HG03457 (cell line): Measurements from ENCODE around the gene SIVA1.

Source experiments
- ATAC-seq: cut with Tn5 transposase; IDR thresholded peaks from one replicate; pipeline ENCODE4 v1.9.1; 2021; ENCODE audit warnings: moderate number of reproducible peaks; ENCODE audit not compliant: unreplicated experiment

Gene SIVA1, protein sequence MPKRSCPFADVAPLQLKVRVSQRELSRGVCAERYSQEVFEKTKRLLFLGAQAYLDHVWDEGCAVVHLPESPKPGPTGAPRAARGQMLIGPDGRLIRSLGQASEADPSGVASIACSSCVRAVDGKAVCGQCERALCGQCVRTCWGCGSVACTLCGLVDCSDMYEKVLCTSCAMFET

DNA sequence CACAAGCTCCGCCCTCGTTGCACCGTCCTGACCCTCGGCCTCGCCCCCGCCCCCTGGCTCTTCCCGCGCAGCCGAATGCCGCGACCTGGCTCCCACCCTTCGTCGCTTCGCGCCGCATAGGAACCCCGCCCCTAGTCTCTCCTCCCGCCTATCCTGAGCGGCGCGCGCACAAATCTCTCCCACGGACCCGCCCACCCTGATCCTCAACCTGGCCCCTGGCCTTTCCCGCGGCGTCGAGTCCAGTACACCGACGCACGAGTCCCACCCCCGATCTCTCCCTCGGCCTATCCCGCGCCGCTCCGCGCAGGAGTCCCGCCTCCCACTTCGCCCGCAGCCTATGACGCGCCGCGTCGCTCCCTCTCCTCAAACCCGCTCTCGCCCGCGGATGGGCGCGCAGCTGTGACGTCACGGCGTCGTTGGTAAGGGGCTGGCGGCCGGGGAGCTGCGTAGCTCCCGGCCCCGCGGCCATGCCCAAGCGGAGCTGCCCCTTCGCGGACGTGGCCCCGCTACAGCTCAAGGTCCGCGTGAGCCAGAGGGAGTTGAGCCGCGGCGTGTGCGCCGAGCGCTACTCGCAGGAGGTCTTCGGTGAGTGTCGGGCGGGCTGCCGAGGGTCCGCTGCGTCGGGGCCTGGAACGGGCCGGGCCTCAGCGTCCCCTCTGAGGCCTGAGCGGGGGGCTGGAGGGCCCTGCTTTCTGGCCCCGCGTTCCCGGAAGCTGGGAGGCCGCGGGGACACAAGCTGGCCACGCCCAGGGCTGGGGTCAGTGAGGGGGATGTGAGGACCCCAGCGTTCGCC is at the start of gene SIVA1:
Gene SIVA1, plus strand, starts transcription at position 413 of the 793 bp plus-strand sequence. Its CDS starts 55 bp downstream, at position 468.
- peak; percentile 79 for ATAC-seq

DNA sequence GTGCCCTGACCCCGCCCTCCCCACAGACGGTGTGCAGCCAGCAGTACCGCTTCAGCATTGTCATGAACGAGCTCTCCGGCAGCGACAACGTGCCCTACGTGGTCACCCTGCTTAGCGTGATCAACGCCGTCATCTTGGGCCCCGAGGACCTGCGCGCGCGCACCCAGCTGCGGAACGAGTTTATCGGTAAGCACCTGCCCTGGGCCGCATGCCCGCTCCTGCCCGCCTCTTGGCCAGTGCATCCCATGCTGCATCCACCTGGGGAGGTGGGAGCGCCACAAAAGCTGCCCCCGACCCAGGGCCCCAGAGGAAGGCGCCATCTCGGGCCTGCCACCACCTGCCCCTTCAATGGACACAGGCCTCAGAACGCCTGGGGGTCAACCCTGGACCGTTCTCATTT is 49.7 kb upstream of the SIVA1 start:
- no peak for ATAC-seq

DNA sequence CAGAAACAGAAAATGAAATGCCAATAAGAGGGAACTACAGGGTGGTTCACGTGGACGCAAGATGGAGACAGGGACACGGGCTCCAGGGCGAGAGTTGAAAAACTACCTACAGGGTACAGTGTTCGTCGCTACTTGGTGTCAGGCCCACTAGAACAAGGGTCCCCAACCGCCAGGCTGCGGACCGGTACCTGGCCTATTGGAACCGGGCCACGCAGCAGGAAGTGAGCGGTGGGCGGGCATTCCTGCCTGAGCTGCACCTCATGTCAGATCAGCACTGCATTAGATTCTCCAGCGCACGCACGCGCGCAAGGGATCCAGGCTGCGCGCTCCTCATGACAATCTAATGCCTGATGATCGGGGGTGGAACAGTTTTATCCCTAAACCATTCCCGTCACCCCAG is 48.7 kb upstream of the SIVA1 start:
- ATAC-seq, result no peak

DNA sequence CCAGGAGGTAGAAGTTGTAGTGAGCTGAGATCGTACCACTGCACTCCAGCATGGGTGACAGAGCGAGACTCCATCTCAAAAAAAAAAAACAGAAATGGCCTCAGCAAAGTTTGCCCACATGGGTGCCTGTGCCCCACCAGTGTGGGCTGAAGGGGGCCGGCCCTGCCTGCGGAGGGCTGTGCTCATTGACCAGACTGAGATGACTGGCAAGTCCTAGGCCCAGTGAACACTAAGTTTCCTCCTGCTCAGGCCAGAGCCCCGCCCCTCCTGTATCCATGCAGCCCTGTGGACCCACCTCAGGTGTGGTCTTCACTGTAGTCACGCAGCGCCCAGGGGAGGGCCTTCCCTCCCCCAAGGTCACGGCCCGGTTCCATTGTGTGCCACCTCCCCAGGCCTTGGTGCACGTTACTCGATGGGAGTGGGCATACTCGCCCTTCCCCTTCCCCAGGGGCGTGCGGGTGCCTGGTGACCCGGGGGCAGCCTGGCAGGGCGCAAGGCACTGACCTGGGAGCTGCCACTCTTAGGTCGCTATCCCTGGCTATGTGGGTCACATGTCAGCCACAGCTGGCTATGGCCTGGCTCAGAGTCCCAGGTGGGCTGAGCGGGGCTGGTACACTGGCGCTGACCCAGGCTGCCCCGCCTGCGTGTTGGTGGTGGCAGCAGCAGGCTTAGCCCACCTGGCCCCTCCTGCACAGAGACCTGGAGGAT is 47.5 kb upstream of the SIVA1 start:
- ATAC-seq, result no peak

DNA sequence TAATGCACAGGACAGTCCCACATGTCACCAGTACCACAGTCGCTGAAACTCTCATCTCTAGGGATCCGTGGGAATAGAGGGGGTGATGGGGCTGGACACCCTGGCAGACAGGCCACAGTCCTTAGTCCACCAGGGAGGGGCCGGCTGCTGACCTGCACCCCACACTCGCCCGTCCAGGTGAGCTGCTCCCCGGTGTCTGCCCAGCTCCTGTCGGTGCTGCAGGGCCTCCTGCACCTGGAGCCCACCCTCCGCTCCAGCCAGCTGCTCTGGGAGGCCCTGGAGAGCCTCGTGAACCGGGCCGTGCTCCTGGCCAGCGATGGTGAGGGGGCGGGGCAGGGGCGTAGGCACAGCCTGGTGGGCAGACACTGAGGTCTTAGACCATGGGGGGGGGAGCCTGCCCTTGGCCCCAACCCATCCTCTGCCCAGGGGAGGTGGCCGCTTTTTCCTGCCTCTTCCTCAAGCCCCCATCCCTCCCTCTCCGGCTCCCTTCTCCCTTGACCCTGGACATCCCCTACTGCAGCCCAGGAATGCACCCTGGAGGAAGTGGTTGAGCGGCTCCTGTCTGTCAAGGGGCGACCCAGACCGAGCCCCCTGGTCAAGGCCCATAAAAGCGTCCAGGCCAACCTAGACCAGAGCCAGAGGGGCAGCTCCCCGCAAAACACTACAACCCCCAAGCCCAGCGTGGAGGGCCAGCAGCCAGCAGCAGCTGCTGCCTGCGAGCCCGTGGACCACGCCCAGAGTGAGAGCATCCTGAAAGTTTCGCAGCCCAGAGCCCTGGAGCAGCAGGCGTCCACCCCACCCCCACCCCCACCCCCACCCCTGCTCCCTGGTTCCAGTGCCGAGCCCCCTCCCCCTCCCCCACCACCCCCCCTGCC is 46.0 kb upstream of the SIVA1 start:
- no peak for ATAC-seq

DNA sequence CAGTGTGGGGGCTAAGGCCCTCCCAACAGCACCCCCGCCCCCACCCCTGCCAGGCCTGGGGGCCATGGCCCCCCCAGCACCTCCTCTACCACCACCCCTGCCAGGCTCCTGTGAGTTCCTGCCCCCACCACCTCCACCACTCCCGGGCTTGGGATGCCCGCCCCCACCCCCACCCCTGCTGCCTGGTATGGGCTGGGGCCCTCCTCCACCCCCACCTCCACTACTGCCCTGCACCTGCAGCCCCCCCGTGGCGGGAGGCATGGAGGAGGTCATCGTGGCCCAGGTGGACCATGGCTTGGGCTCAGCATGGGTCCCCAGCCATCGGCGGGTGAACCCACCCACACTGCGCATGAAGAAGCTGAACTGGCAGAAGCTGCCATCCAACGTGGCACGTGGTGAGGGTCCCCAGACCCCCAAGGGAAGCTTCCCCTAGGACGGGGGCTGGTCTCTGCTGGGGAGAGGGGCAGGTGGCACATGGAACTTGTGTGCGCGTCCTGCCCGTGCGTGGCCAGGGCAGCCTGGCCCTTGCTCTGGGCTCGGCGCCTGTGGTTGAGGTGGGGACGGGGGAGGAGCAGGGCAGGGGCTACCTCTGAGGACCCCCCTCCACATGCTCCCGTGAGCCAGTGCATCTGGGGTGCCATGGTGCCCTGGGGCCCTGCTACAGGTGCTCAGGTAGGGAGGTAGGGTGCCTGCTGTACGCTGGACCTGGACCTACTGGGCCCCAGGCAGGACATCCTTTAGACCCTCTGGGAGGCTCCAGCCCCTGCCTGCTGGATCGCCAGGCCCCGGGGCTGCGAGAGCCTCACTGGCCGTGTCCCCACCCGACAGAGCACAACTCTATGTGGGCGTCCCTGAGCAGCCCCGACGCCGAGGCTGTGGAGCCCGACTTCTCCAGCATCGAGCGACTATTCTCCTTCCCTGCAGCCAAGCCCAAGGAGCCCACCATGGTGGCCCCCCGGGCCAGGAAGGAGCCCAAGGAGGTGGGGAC is 45.0 kb upstream of the SIVA1 start:
- ATAC-seq, result no peak

DNA sequence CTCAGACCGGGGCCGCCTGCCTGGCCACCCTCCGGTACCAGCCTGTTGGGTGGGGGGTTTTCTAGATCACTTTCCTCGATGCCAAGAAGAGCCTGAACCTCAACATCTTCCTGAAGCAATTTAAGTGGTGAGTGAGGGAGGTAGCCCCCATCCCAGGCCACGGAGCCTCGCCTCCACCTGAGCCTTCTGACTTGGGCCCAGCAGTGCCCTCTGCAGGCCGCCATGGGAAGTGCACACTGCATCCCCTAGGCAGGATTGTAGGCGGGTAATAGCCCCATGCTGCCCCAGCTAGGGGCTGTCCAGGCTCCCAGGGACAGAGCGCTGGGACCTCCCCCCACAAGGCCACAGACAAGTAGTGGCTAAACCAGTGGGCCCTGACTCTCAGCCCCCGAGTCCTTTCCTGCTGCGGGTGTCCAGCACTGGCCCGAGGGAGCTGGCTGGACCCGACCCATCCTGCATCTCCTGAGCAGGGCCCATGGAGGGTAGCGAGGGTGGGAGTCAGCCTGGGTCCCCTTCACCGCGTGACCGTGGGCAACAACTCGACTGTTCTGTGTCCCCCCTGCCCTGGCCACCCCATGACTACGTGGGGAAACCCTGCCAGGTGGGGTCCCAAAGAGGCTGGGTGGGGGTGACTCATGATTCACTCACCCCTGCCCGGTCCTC is 44.2 kb upstream of the SIVA1 start:
- ATAC-seq, result no peak

DNA sequence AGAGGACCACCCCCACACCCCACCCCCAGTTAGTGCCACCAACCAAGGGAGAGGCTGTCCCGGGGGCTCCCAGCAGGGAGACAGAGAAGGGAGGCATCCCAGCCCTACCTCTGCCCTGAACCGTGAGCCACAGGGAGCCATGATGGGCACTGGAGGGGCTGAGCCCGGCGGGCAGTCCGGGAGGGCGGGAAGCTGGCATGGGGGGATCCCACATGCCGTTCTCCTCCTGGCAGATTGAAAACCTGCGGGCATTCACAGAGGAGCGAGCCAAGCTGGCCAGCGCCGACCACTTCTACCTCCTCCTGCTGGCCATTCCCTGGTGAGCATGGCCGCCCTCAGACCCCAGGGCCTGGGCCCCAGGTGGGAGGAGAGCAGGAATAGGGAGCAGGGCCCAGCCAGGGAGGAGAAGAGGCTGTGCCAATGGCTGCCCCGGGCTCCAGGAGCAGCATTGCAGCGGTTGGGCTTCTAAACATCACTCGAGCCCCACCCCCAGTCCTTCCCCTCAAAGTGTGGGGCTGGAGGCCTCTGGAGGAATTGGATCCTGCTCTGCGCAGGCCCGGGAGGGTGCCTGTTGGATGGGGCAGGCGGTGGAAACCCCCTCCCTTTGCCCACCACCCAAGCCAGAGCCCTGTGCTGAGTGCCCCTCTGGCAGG is 43.4 kb upstream of the SIVA1 start:
- ATAC-seq, result no peak

DNA sequence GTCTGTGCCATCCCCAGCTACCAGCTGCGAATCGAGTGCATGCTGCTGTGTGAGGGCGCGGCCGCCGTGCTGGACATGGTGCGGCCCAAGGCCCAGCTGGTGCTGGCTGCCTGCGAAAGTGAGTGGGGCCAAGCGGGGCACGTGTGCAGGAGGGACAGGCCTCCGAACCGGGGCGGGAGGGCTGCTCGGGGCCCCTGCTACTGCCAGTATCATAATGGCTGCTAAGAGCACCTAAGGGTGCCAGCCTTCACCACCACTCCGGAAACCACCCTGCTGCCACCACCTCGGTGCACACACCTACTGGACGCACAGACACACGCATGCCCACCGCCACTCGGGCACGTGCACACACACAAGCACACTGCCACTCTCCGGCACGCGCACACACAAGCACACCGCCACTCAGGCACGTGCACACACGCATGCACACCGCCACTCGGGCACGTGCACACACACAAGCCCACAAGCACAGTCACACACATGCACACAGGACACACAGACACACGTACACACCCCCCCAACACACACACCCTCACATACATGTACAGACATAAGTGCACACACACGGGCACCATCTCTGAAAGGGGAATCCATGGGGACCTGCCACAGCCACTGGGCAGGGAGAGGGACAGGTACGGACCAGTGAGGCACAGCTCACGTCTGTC is 42.7 kb upstream of the SIVA1 start:
- no peak for ATAC-seq

DNA sequence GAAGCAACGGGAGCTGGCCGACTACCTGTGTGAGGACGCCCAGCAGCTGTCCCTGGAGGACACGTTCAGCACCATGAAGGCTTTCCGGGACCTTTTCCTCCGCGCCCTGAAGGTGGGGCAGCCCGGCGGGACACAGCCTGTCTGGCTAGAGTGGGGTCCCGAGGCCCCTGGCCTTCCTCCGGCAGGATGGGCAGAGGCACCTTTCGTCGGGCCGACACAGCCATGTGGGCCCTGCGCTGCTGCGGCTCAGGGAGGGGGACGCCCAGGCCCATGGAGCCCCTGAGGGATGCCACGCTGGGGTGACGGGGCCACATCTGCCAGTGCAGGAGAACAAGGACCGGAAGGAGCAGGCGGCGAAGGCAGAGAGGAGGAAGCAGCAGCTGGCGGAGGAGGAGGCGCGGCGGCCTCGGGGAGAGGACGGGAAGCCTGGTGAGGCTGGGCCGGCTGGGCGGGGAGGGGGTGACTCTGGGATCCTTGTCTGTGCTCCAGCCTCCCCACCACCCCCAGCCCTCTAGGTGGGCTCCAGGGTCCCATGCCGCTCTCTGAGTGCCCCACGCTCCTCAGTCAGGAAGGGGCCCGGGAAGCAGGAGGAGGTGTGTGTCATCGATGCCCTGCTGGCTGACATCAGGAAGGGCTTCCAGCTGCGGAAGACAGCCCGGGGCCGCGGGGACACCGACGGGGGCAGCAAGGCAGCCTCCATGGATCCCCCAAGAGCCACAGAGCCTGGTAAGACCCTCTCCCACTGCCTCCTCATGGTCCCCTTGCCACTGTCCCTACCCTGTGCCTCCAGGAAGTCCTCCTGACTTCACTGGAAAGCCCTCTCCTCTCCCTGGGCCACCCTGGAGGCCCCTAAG is 39.8 kb upstream of the SIVA1 start:
- ATAC-seq, result no peak

DNA sequence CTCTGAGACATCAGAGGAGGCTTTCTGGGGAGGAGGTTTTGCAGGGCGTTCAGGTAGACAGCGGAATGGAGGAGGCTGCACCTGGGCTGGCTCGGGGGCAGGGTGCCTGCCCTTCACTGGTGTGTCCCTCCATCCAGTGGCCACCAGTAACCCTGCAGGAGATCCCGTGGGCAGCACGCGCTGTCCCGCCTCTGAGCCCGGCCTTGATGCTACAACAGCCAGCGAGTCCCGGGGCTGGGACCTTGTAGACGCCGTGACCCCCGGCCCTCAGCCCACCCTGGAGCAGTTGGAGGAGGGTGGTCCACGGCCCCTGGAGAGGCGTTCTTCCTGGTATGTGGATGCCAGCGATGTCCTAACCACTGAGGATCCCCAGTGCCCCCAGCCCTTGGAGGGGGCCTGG is 38.9 kb upstream of the SIVA1 start:
- ATAC-seq, result no peak

DNA sequence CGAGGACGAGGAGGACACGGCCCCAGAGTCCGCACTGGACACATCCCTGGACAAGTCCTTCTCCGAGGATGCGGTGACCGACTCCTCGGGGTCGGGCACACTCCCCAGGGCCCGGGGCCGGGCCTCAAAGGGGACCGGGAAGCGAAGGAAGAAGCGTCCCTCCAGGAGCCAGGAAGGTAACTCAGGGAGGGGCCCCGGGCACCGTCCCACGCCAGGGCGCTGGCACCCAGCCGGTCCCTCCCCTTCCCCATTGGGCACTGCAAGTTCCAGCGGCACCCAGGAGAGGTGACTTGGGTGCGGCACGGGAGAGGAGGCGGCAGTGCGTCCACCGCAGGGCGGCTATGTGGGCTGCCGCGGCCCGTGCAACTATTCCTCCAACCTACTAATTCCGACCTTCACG is 38.3 kb upstream of the SIVA1 start:
- no peak for ATAC-seq

DNA sequence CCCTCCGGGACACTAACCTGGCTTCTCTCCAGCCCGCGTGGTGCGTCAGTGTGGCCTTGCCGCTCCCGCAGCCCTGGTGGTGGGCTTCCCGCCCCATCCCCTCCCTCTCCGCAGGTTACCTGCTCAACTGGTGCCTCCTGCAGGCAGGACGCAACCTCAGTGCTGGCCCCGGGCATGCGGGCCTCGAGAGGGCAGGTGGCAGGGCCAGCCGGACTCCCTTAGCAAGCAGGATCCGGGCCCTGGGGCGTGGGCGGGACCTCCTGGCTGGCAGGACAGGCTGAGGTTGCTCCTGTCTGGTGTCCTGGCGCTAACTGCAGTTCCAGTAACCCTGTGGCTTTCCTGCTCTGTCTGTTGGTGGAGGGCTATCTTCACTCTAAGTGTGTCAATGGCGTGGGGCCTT is 37.5 kb upstream of the SIVA1 start:
- ATAC-seq, result no peak

DNA sequence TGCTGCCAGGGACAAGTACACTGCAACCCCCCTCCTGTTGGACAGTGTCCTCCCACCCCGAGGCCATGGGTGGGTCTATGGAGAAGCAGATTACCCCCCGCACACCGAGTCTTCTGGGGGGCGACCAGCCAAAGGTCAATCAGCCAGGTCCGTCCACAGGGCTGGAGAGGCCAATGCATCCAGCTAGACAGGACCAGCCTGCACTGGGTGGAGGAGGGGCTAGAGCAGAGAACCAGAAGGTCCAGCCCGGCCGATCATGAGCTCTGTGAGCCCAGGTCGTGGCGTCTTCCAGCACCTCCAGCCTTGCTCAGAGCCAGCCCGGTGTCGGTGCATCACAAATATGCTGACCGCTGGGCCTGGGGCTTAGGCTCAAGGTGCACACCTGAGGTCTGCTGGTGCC is 37.1 kb upstream of the SIVA1 start:
- ATAC-seq, result no peak

DNA sequence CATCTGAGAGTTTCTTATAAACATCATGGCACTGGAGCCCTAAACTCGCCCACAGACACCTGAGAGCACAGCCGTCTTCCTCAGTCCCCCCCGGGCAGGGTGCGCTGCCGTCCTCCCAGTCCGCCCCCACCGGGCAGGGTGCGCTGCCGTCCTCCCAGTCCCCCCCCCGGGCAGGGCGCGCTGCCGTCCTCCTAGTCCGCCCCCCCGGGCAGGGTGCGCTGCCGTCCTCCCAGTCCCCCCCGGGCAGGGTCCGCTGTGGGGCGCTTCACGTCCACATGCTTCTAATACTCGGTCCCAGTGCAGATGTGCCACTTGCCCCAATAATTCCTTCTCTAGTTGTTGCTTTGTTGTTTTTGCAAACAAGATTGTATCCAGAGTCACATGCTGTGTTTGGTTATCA is 35.8 kb upstream of the SIVA1 start:
- ATAC-seq, result no peak

DNA sequence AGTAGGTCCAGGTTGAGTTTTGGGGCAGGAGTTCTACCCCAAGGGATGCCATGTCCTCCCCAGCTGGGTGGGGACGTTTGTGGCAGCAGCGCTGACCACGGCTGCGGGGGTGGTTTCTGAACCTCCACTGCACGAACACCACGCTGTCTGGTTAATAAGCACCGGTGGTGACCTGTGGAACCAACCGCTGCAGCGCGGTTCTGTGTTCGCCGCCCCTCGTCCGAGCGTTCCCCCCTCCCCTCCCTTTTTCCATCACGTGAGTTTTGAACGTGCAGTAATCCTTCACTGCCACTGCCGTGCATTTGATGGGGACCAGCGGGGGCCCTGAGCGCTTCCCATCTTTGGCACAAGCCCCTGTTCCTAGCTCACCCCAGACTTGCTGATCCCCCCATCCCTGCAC is 35.3 kb upstream of the SIVA1 start:
- ATAC-seq, result no peak

DNA sequence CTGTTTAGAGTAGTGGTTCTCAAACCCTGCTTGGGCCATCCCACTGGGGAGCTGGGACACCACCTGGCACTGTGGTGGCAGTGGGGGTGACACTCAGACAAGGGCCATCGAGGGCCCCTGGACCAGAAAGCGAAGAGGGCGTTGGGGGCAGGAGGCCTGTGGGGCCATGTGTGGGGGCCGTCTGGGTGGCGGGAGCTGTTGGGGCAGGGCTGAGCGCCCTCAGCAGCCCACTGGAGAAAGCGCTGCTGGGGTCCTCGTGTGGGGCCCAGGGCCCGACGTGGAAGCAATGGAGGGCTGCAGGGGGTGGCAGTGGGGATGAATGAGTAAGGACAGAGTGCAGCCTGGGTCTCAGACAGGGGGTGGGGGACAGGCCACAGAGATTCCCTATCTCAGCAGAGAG is 34.8 kb upstream of the SIVA1 start:
- ATAC-seq, result no peak

DNA sequence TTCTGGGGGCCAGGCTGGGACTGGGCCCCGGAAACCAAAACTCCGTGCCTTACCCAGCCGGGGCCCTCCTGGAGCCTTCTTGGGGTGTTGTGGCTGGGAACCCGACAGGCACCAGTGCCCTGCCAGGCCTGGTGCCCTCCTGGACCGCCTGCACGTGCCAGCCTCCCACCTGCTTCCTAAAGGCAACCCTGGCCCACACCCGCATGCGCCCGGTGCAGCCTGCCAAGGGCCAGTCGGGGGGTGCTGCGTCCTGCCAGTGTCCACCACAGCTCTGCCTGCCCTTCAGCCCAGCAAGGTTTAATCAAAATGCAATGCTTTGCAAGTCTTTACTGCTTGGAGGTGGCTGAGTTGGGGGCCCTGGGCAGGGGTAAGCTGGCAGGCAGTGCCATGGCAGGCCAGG is 34.1 kb upstream of the SIVA1 start:
- no peak for ATAC-seq
